Measurements from ENCODE around the gene VIL1. TPM values are rescaled to one million over a fixed set of nuclear protein-coding genes. Genes with fewer than 3 reads are reported as not detected.

The VIL1 gene
- total RNA-seq, 1 donor: not detected

DNA sequence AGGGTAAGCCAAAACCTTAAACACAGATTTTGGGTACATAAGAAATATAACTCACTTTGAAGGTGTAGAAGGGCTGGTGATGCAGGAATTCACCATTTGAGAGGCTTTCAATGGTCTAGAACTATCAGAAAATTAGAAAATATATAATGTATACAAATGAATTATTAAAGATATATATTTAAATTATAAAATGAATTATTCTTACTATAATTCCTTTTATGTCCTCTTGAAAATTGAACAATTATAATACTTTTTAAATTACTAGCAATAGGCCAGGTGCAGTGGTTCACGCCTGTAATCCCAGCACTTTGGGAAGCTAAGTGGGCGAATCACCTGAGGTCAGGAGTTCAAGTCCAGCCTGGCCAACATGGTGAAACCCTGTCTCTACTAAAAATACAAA lies 60.7 kb downstream of the VIL1 start:
- TF ChIP-seq, protein P1, sequence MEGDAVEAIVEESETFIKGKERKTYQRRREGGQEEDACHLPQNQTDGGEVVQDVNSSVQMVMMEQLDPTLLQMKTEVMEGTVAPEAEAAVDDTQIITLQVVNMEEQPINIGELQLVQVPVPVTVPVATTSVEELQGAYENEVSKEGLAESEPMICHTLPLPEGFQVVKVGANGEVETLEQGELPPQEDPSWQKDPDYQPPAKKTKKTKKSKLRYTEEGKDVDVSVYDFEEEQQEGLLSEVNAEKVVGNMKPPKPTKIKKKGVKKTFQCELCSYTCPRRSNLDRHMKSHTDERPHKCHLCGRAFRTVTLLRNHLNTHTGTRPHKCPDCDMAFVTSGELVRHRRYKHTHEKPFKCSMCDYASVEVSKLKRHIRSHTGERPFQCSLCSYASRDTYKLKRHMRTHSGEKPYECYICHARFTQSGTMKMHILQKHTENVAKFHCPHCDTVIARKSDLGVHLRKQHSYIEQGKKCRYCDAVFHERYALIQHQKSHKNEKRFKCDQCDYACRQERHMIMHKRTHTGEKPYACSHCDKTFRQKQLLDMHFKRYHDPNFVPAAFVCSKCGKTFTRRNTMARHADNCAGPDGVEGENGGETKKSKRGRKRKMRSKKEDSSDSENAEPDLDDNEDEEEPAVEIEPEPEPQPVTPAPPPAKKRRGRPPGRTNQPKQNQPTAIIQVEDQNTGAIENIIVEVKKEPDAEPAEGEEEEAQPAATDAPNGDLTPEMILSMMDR (IDR thresholded peaks at IDR 0.05; ENCODE audit: extremely low read depth, low read depth, low read length): no peak
- Histone ChIP-seq H3K4me3 (ENCODE audit: insufficient read depth, low read length) (no peak overlapping the region), H3K4me1 (ENCODE audit: insufficient read depth, low read length) (no peaks in the 10 kb centered on the region), H3K27me3 (ENCODE audit: insufficient read depth, low read length) (no peaks in the 10 kb centered on the region), H2AFZ (ENCODE audit: low read length) (no peak overlapping the region), H3K9me3 (ENCODE audit: low read depth, low read length) (no peaks in the 10 kb centered on the region), H4K20me1 (ENCODE audit: insufficient read depth, low read length) (no peaks in the 10 kb centered on the region), H3K4me2 (ENCODE audit: insufficient read depth, low read length) (no peak overlapping the region), H3K79me2 (ENCODE audit: insufficient read depth, low read length) (no peaks in the 10 kb centered on the region), H3K36me3 (ENCODE audit: insufficient read depth, low read length) (peaks cover 21% of the 10 kb centered on the region), H3K27ac (ENCODE audit: low read depth, low read length) (no peak overlapping the region)
- no peak for DNase-seq (ENCODE audit: insufficient read length, low spot score, missing footprints)

DNA sequence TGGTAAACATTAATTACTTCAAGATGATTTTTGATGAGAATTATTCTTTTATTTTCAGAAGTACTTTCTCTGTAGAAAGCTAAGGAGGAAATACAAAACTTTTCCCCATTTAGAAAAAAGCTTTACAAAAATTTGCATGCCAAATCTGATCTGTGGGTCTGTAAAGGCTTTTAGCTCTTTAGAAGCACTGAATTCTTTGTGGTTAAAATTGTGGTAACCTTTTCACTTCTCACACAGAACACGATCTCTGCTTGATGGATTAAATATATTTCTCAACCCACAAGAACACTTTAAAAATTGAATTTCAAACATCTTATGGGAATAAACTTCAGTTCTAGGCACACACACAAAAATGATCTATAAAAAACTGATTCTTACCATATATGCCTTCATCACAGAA lies 63.7 kb downstream of the VIL1 start:
- Histone ChIP-seq H3K4me2 (ENCODE audit: insufficient read depth, low read length) (no peak overlapping the region), H2AFZ (ENCODE audit: low read length) (no peak overlapping the region), H3K9me3 (ENCODE audit: low read depth, low read length) (no peaks in the 10 kb centered on the region), H3K4me1 (ENCODE audit: insufficient read depth, low read length) (no peaks in the 10 kb centered on the region), H4K20me1 (ENCODE audit: insufficient read depth, low read length) (no peaks in the 10 kb centered on the region), H3K27me3 (ENCODE audit: insufficient read depth, low read length) (no peaks in the 10 kb centered on the region), H3K36me3 (ENCODE audit: insufficient read depth, low read length) (peaks cover 27% of the 10 kb centered on the region), H3K27ac (ENCODE audit: low read depth, low read length) (no peak overlapping the region), H3K4me3 (ENCODE audit: insufficient read depth, low read length) (no peak overlapping the region), H3K79me2 (ENCODE audit: insufficient read depth, low read length) (no peaks in the 10 kb centered on the region)
- TF ChIP-seq, protein P1 (IDR thresholded peaks at IDR 0.05; ENCODE audit: extremely low read depth, low read depth, low read length): no peak
- DNase-seq (ENCODE audit: insufficient read length, low spot score, missing footprints): peak; percentile 17

DNA sequence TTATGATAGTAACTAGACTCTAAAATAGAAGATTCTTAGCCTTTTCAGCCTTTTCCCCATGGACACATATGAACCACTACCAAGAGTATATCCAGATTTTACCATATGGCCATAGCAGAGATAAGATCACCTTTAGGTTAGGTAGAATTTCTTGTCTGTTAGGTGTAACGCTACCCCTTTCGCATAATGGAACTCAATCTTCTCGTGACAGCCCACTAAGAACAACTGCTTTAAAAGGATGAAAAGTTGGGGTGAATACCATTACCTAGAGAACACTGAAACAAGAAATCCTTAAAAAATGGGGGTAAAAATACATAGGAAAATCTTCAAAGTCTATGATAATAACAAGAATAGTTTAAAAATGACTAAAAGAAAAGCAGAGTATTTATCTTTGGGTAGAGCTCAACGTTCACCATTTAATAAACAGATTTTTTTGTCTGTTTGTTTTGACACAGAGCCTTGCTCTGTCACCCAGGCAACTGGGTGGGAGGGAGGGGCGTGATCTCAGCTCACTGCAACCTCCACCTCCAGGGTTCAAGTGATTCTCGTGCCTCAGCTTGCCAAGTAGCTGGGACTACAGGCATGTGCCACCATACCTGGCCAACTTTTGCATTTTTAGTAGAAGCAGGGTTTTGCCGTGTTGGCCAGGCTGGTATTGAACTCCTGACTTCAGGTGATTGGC lies 67.2 kb downstream of the VIL1 start:
- H3K27ac ChIP-seq (ENCODE audit: low read depth, low read length): no peak overlapping the region
- no peaks in the 10 kb centered on the region for H4K20me1 ChIP-seq (ENCODE audit: insufficient read depth, low read length)
- no peak overlapping the region for H3K4me2 ChIP-seq (ENCODE audit: insufficient read depth, low read length)
- H3K9me3 ChIP-seq (ENCODE audit: low read depth, low read length): no peaks in the 10 kb centered on the region
- no peaks in the 10 kb centered on the region for H3K27me3 ChIP-seq (ENCODE audit: insufficient read depth, low read length)
- DNase-seq (ENCODE audit: insufficient read length, low spot score, missing footprints): peak; percentile 4
- H3K36me3 ChIP-seq (ENCODE audit: insufficient read depth, low read length): peaks cover 20% of the 10 kb centered on the region
- no peak overlapping the region for H3K4me3 ChIP-seq (ENCODE audit: insufficient read depth, low read length)
- H3K79me2 ChIP-seq (ENCODE audit: insufficient read depth, low read length): no peaks in the 10 kb centered on the region
- TF ChIP-seq, protein P1 (IDR thresholded peaks at IDR 0.05; ENCODE audit: extremely low read depth, low read depth, low read length): no peak
- no peaks in the 10 kb centered on the region for H3K4me1 ChIP-seq (ENCODE audit: insufficient read depth, low read length)
- H2AFZ ChIP-seq (ENCODE audit: low read length): no peak overlapping the region

DNA sequence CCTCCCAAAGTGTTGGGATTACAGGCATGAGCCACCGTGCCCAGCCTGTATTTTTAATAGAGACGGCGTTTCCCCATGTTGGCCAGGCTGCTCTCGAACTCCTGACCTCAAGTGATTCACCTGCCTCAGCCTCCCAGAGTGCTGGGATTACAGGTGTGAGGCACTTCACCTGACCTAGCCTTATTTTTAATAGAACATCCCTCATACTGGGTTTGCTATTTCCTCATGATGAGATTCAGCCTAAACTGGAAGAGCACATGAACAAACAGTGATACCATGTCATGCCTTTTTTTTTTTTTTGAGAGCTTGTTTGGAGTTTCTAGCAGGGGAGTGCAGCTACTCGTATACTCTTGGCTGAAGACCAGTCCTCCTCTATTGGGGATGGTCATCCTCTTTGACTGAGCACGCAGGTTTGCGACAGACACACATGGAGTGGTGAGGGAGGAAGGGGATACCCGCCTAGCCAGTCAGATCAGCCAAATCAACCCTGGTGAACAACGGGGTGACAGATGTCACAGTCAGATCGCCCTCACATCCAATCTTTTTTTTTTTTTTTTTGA lies 81.7 kb downstream of the VIL1 start:
- TF ChIP-seq, protein P1 (IDR thresholded peaks at IDR 0.05; ENCODE audit: extremely low read depth, low read depth, low read length): no peak

More for the DNA sequence above, 81.7 kb downstream of the VIL1 start:
- no peaks in the 10 kb centered on the region for H3K27me3 ChIP-seq (ENCODE audit: insufficient read depth, low read length)
- no peak overlapping the region for H3K27ac ChIP-seq (ENCODE audit: low read depth, low read length)
- no peaks in the 10 kb centered on the region for H3K4me1 ChIP-seq (ENCODE audit: insufficient read depth, low read length)
- peaks cover 5% of the 10 kb centered on the region for H3K36me3 ChIP-seq (ENCODE audit: insufficient read depth, low read length)
- H2AFZ ChIP-seq (ENCODE audit: low read length): no peak overlapping the region
- H3K9me3 ChIP-seq (ENCODE audit: low read depth, low read length): no peaks in the 10 kb centered on the region
- DNase-seq (ENCODE audit: insufficient read length, low spot score, missing footprints): no peak
- H4K20me1 ChIP-seq (ENCODE audit: insufficient read depth, low read length): no peaks in the 10 kb centered on the region
- no peak overlapping the region for H3K4me2 ChIP-seq (ENCODE audit: insufficient read depth, low read length)
- no peaks in the 10 kb centered on the region for H3K79me2 ChIP-seq (ENCODE audit: insufficient read depth, low read length)
- no peak overlapping the region for H3K4me3 ChIP-seq (ENCODE audit: insufficient read depth, low read length)
